ENCODE data around the gene KCNJ6. TPM values are rescaled to one million over a fixed set of nuclear protein-coding genes. Genes with fewer than 3 reads are reported as not detected.

The KCNJ6 gene
- total RNA-seq, 1 experiment from 2014 or later: 1.2 TPM

DNA sequence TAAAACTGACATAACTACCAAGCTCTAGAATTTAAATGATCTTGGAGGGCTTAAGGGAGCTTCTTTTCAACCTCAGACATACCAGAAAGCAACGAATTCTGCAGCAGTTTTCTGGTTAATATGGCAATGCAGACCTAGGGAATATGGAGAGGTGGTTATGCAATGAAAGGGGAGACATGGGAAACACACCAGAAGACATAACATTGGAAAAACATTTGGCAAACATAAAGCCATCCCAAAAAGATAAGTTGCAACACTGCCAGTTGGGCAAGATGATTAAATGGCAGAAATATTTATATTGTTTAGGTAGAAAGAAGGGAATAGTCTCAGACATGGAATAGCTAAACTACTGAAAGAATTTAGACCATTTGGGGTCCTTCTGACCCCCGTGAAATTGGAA is 104.5 kb downstream of the KCNJ6 start:
- Histone ChIP-seq H3K4me2 (ENCODE audit: insufficient read depth, insufficient read length, low read length) (no peak overlapping the region), H2BK15ac (ENCODE audit: low read depth, low read length) (no peak overlapping the region), H3K18ac (ENCODE audit: insufficient read length, low read depth, low read length) (no peak overlapping the region), H3K14ac (ENCODE audit: insufficient read depth, low read length) (no peak overlapping the region), H3K9me3 (ENCODE audit: control insufficient read depth, low read depth, low read length) (no peaks in the 10 kb centered on the region), H3K23ac (ENCODE audit: insufficient read length, low read depth, low read length) (no peak overlapping the region), H2AK5ac (ENCODE audit: insufficient read length, low read length) (no peak overlapping the region), H3T11ph (ENCODE audit: low read length) (no peak overlapping the region), H4K20me1 (ENCODE audit: control insufficient read depth, insufficient read depth, insufficient read length) (no peaks in the 10 kb centered on the region), H2BK20ac (ENCODE audit: low read depth, low read length, poor library complexity, severe bottlenecking) (no peak overlapping the region), H3K79me2 (ENCODE audit: insufficient read depth, low read length) (no peaks in the 10 kb centered on the region), H4K5ac (ENCODE audit: insufficient read length, low read depth, low read length) (no peak overlapping the region), H2BK5ac (ENCODE audit: insufficient read length, low read length) (no peak overlapping the region), H4K8ac (replicated peaks; ENCODE audit: insufficient read length, low read depth, low read length) (no peak overlapping the region), H4K91ac (ENCODE audit: insufficient read length, low read depth, low read length) (no peak overlapping the region), H3K56ac (ENCODE audit: insufficient read length, low read depth, low read length) (no peak overlapping the region), H3K23me2 (ENCODE audit: insufficient read length, low read depth, low read length, poor library complexity, severe bottlenecking) (no peaks in the 10 kb centered on the region), H3K4ac (ENCODE audit: low read depth, low read length) (no peak overlapping the region), H2BK12ac (ENCODE audit: insufficient read length, low read depth, low read length) (no peak overlapping the region), H3K27me3 (ENCODE audit: insufficient read depth, low read length) (no peaks in the 10 kb centered on the region), H2BK120ac (ENCODE audit: low read depth, low read length, poor library complexity, severe bottlenecking) (no peak overlapping the region), H2AFZ (ENCODE audit: low read length) (no peak overlapping the region), H3K9ac (ENCODE audit: extremely low read depth, insufficient read length, low read length) (no peak overlapping the region), H3K27ac (ENCODE audit: insufficient read length, low read depth, low read length) (no peak overlapping the region), H3K79me1 (ENCODE audit: insufficient read depth, low read depth, low read length, poor library complexity, severe bottlenecking) (no peaks in the 10 kb centered on the region), H3K4me1 (ENCODE audit: insufficient read depth, low read length) (no peaks in the 10 kb centered on the region)
- TF ChIP-seq, protein P1, sequence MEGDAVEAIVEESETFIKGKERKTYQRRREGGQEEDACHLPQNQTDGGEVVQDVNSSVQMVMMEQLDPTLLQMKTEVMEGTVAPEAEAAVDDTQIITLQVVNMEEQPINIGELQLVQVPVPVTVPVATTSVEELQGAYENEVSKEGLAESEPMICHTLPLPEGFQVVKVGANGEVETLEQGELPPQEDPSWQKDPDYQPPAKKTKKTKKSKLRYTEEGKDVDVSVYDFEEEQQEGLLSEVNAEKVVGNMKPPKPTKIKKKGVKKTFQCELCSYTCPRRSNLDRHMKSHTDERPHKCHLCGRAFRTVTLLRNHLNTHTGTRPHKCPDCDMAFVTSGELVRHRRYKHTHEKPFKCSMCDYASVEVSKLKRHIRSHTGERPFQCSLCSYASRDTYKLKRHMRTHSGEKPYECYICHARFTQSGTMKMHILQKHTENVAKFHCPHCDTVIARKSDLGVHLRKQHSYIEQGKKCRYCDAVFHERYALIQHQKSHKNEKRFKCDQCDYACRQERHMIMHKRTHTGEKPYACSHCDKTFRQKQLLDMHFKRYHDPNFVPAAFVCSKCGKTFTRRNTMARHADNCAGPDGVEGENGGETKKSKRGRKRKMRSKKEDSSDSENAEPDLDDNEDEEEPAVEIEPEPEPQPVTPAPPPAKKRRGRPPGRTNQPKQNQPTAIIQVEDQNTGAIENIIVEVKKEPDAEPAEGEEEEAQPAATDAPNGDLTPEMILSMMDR (conservative IDR thresholded peaks at IDR 0.05): no peak
- WGBS (ENCODE audit: extremely low coverage, insufficient read length, low lambda C conversion rate): no CpG with 5 or more reads among the region's 2 CpGs
- Mint-ChIP-seq H3K4me1 (peaks cover under 1 to 10% of the 10 kb centered on the region in 2 experiments; a peak in 2 of 4 replicates), H3K27ac (no peak overlapping the region), H3K4me3 (no peak overlapping the region), H3K36me3 (ENCODE audit: insufficient read depth in 1 of 3, low read depth in 3 of 3) (peaks cover 0 to 31% (median 6%) of the 10 kb centered on the region in 3 experiments; a peak in 5 of 7 replicates), H3K9me3 (peaks cover 10 to 19% of the 10 kb centered on the region in 2 experiments), H3K27me3 (ENCODE audit: low read depth) (no peaks in the 10 kb centered on the region)
- DNase-seq: no peak

Data from H9 (cell line).